HEK293T (cell line): ENCODE measurements around the gene HMGN1.

Source experiments
- BHLHE40 ChIP-seq: fragments of 450-650 bp; IDR thresholded peaks from 2 replicates; pipeline ENCODE4 v1.6.1; 2016; ENCODE audit warnings: mild to moderate bottlenecking, moderate library complexity, borderline replicate concordance
- FOXM1 ChIP-seq: fragments of 450-650 bp; IDR thresholded peaks from 2 replicates; pipeline ENCODE4 v1.6.1; 2017; ENCODE audit warnings: mild to moderate bottlenecking, borderline replicate concordance
- NFRKB ChIP-seq: fragments of 450-650 bp; IDR thresholded peaks from 2 replicates; pipeline ENCODE4 v1.6.1; 2016; ENCODE audit warnings: mild to moderate bottlenecking, moderate library complexity
- SP1 ChIP-seq: fragments of 450-650 bp; IDR thresholded peaks from 2 replicates; pipeline ENCODE4 v1.6.1; 2017
- TARDBP ChIP-seq: fragments of 450-650 bp; IDR thresholded peaks from 2 replicates; pipeline ENCODE4 v1.6.1; 2016
- ZNF384 ChIP-seq: fragments of 450-650 bp; IDR thresholded peaks from 2 replicates; pipeline ENCODE4 v1.6.1; 2016

- no peak for TF ChIP-seq FOXM1
- TF ChIP-seq NFRKB = no peak
- no peak for TF ChIP-seq ZNF384
- TF ChIP-seq TARDBP = no peak
- no peak for TF ChIP-seq SP1
- no peak for TF ChIP-seq BHLHE40
Observed at GRCh38 chr21:39318091-39318959, 30.6 kb downstream of the HMGN1 start.
